Left lobe of liver (tissue), 2 donors: ENCODE measurements around the gene HMCN2. TPM values are rescaled to one million over a fixed set of nuclear protein-coding genes. Genes with fewer than 3 reads are reported as not detected.
"Not testable (repeated sequence)": the region's sequence is repeated elsewhere in the genome, so short reads cannot be mapped to it uniquely, and the experiment has no call there.

Experiments used
- ATAC-seq: fragments of 200-7000 bp; cut with Tn5 transposase; one replicate; pipeline ENCODE4 v1.9.1; 2020; ENCODE audit warnings: mild to moderate bottlenecking, moderate library complexity
- DNase-seq: peaks from one replicate; pipeline ENCODE4 v3.0.0-alpha.2; 2020; ENCODE audit warnings: low spot score
- total RNA-seq: library from RNA; stranded (reverse); gene quantifications from one replicate; pipeline ENCODE4 v1.2.1, GENCODE V29; 2021
- donor health status: DM: no; HTN: no; CAD: no; lungs with moderate emphysema.
- donor health status: DM: no; HTN: yes; CAD: no.

The HMCN2 gene
- total RNA-seq, 1 donor from 2014 or later = 3.0 TPM

- ATAC-seq (no peak), DNase-seq (no peak)
Measured at GRCh38 chr9:130327070-130327780, 61.7 kb downstream of the HMCN2 start.

- no peak for DNase-seq
- ATAC-seq = no peak
Measured at GRCh38 chr9:130327781-130328348, 62.3 kb downstream of the HMCN2 start.

GRCh38 chr9:130328349-130328801, 62.8 kb downstream of the HMCN2 start:
- DNase-seq = no peak
- ATAC-seq = peak; percentile 33

GRCh38 chr9:130329061-130329460, 63.5 kb downstream of the HMCN2 start:
- DNase-seq (no peak), ATAC-seq (no peak)

GRCh38 chr9:130330202-130330862, 64.8 kb downstream of the HMCN2 start:
- DNase-seq (no peak), ATAC-seq (no peak)

- ATAC-seq (no peak), DNase-seq (no peak)
Measured at GRCh38 chr9:130331061-130331460, 65.5 kb downstream of the HMCN2 start.

- DNase-seq = no peak
Measured at GRCh38 chr9:130331573-130331972, 66.0 kb downstream of the HMCN2 start.

GRCh38 chr9:130332384-130332926, 66.9 kb downstream of the HMCN2 start:
- DNase-seq (no peak), ATAC-seq (no peak)

More at GRCh38 chr9:130331573-130331972, 66.0 kb downstream of the HMCN2 start:
- no peak for ATAC-seq

GRCh38 chr9:130333041-130333711, 67.6 kb downstream of the HMCN2 start:
- no peak for ATAC-seq
- no peak for DNase-seq

GRCh38 chr9:130333712-130334062, 68.1 kb downstream of the HMCN2 start:
- no peak for DNase-seq
- ATAC-seq = no peak

GRCh38 chr9:130334915-130335314, 69.4 kb downstream of the HMCN2 start:
- ATAC-seq (no peak), DNase-seq (no peak)

GRCh38 chr9:130336027-130336610, 70.6 kb downstream of the HMCN2 start:
- ATAC-seq (no peak), DNase-seq (no peak)

- no peak for DNase-seq
- no peak for ATAC-seq
Measured at GRCh38 chr9:130336885-130337284, 71.3 kb downstream of the HMCN2 start.

GRCh38 chr9:130337318-130337717, 71.8 kb downstream of the HMCN2 start:
- ATAC-seq (no peak), DNase-seq (no peak)

- ATAC-seq (no peak), DNase-seq (no peak)
Measured at GRCh38 chr9:130337784-130338380, 72.3 kb downstream of the HMCN2 start.

- ATAC-seq, DNase-seq: not testable (repeated sequence)
Measured at GRCh38 chr9:130338891-130339290, 73.3 kb downstream of the HMCN2 start.

GRCh38 chr9:130339306-130339705, 73.7 kb downstream of the HMCN2 start:
- DNase-seq (no peak), ATAC-seq (no peak)

- no peak for DNase-seq
Measured at GRCh38 chr9:130340011-130340410, 74.5 kb downstream of the HMCN2 start.

GRCh38 chr9:130340557-130340956, 75.0 kb downstream of the HMCN2 start:
- DNase-seq, ATAC-seq: not testable (repeated sequence)

More at GRCh38 chr9:130340011-130340410, 74.5 kb downstream of the HMCN2 start:
- ATAC-seq = no peak

GRCh38 chr9:130341128-130341527, 75.6 kb downstream of the HMCN2 start:
- no peak for ATAC-seq
- DNase-seq = no peak
